Pancreas (tissue), 10 donors: ENCODE measurements around the gene SHF. TPM values are rescaled to one million over a fixed set of nuclear protein-coding genes. Genes with fewer than 3 reads are reported as not detected.

Experiments
- ATAC-seq, 4 donors: fragments of 200-7000 bp; cut with Tn5 transposase; one replicate each; pipeline versions ENCODE4 v1.8.0 to v1.9.1; 2020; ENCODE audit warnings: mild to moderate bottlenecking in 4 of 4, moderate library complexity in 4 of 4
- DNase-seq, 6 donors: peaks; one replicate each; pipeline ENCODE4 v3.0.0-alpha.2; 2020
- FAIRE-seq: peaks from 2 replicates; lab custom pipeline; 2012; peaks lifted over from hg19 to GRCh38; lab: Jason Lieb, UNC
- H3K27ac ChIP-seq, 4 donors: fragments of 200-600 bp; sonication (generic); 1 replicate in 3 of 4; 2 replicates in 1 of 4; pipeline versions ENCODE4 v1.5.0 to v1.8.0; 2020
- H3K27me3 ChIP-seq, 4 donors: fragments of 200-600 bp; one replicate each; pipeline ENCODE4 v1.8.0; 2021
- H3K36me3 ChIP-seq, 3 donors: fragments of 200-600 bp; sonication (generic) in 1 of 3; one replicate each; pipeline versions ENCODE4 v1.5.0 to v1.8.0; 2020 to 2021
- H3K4me1 ChIP-seq, 3 donors: fragments of 200-600 bp; one replicate each; pipeline ENCODE4 v1.8.0; 2021
- H3K4me3 ChIP-seq, 4 donors: fragments of 200-600 bp; sonication (generic) in 2 of 4; one replicate each; pipeline versions ENCODE4 v1.5.0 to v1.8.0; 2020 to 2021
- H3K9me3 ChIP-seq, 4 donors: fragments of 200-600 bp; one replicate each; pipeline ENCODE4 v1.8.0; 2021
- WGBS, 2 donors: extraction: QIAGEN DNeasy Blood & Tissue Kit; methylation state at CpG; one replicate each; pipeline ENCODE4 v1.1.7; 2013; 5-methylcytosine and 5-hydroxymethylcytosine counted together
- intact Hi-C, 3 donors: fragments of 100-400 bp; cut with DNase I; formaldehyde crosslinking; loops; one replicate each; pipeline versions ENCODE4 v1.11.1 to v1.14.2; 2022
- polyA plus RNA-seq, 2 donors: library from polyadenylated mRNA; stranded (reverse); fragments of 200-250 nt; gene quantifications; one replicate each; pipeline ENCODE4 v1.2.3, GENCODE V29; 2013
- total RNA-seq, 6 donors: library from RNA; stranded (reverse); fragmentation: NEBNext Ultra II Directional in 4 of 6; extraction: Animal tissue kit (Norgen Biotek cat#: 25700) in 4 of 6; gene quantifications; one replicate each; pipeline versions ENCODE4 v1.2.1 to v1.2.4, GENCODE V29; 2021 to 2023
- TF ChIP-seq, protein P1 (sequence below), 4 donors: fragments of 200-600 bp; sonication (generic) in 3 of 4; IDR thresholded peaks; one replicate each; pipeline versions ENCODE4 v1.5.0 to v1.8.0; 2021; ENCODE audit warnings: antibody characterized with exemption in 4 of 4
- donor health status: healthy with polysubstance abuse.
- donor health status: DM: no; HTN: no; CAD: no; lungs with moderate emphysema.
- donor health status: DM: no; HTN: no; CAD: no.
- donor health status: control.
- donor health status: control.
- donor health status: Bipolar disorder and iron deficiency.
- donor health status: DM: yes; HTN: yes; CAD: no.
- donor health status: DM: no; HTN: no; CAD: no.
- donor health status: DM: no; HTN: no; CAD: no.
- donor health status: DM: yes; HTN: yes; CAD: no.

SHF gene
- total and polyA plus RNA-seq, 8 donors = 1.0 to 3.7 (median 2.0) TPM

DNA sequence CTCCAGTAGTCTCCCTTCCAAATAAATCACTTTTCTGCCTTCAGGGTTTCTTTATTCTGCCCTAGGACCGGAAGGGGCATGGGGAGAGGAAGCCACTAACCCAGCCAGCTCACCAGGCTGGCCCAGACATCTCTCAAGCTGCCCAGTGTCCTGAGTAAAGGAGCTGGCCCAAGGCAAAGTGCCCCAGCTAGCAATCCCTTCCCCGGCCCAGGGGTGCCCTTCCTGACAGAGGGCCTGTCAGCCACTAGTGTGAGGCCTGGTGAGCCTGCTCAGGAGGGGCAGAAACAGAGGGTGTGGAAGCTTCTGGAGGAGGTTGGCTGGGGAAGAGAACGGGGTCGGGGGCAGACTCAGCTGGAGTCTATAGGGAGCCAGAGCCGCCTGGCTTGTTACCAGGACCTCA, 22.2 kb downstream of the SHF start:
- DNase-seq (no peak), ATAC-seq (no peak), FAIRE-seq (no peak)
- Histone ChIP-seq H3K9me3 (no peaks in the 10 kb centered on the region), H3K4me3 (no peak overlapping the region), H3K36me3 (no peaks in the 10 kb centered on the region), H3K27me3 (no peaks in the 10 kb centered on the region), H3K27ac (no peak overlapping the region), H3K4me1 (peaks cover 0 to 4% (median 4%) of the 10 kb centered on the region in 3 donors)
- TF ChIP-seq, protein P1, sequence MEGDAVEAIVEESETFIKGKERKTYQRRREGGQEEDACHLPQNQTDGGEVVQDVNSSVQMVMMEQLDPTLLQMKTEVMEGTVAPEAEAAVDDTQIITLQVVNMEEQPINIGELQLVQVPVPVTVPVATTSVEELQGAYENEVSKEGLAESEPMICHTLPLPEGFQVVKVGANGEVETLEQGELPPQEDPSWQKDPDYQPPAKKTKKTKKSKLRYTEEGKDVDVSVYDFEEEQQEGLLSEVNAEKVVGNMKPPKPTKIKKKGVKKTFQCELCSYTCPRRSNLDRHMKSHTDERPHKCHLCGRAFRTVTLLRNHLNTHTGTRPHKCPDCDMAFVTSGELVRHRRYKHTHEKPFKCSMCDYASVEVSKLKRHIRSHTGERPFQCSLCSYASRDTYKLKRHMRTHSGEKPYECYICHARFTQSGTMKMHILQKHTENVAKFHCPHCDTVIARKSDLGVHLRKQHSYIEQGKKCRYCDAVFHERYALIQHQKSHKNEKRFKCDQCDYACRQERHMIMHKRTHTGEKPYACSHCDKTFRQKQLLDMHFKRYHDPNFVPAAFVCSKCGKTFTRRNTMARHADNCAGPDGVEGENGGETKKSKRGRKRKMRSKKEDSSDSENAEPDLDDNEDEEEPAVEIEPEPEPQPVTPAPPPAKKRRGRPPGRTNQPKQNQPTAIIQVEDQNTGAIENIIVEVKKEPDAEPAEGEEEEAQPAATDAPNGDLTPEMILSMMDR (IDR thresholded peaks at IDR 0.05) = no peak
- intact Hi-C loops = no loop called here
- 85 to 89% methylated on average over 5 of the region's 5 CpGs for WGBS, 2 donors

DNA sequence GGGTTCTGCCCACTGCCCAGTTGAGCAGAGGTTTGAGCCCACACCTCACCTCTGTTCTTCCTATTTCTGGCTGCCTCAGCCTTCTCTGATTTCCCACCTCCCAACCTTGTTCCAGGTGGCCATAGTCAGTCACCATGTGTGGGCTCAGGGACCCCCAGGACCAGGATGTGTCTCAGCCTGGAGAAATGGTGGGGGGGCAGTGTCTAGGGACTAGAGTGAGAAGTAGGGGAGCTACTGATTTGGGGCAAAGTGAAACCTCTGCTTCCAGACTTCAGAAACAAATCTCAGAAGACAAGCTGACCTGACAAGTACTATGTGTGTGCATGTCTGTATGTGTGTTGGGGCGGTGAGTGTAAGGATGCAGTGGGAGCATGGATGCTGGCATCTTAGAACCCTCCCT, 22.9 kb downstream of the SHF start:
- H3K27me3 ChIP-seq = no peaks in the 10 kb centered on the region
- no peak overlapping the region for H3K27ac ChIP-seq
- TF ChIP-seq, protein P1 (IDR thresholded peaks at IDR 0.05) = no peak
- WGBS, 2 donors = 86 to 100% methylated on average over 1 of the region's 1 CpG
- no peak overlapping the region for H3K4me3 ChIP-seq
- ATAC-seq = no peak
- H3K9me3 ChIP-seq = no peaks in the 10 kb centered on the region
- intact Hi-C loops = no loop called here
- peaks cover 0 to 4% (median 4%) of the 10 kb centered on the region in 3 donors for H3K4me1 ChIP-seq
- H3K36me3 ChIP-seq = no peaks in the 10 kb centered on the region
- DNase-seq = no peak
- FAIRE-seq = no peak

GRCh38 chr15:45163508-45163856, 24.3 kb downstream of the SHF start:
- Histone ChIP-seq H3K4me3 (no peak overlapping the region), H3K27me3 (no peaks in the 10 kb centered on the region), H3K36me3 (no peaks in the 10 kb centered on the region), H3K4me1 (peaks cover 0 to 4% (median 4%) of the 10 kb centered on the region in 3 donors), H3K9me3 (no peaks in the 10 kb centered on the region), H3K27ac (no peak overlapping the region)
- TF ChIP-seq, protein P1 (IDR thresholded peaks at IDR 0.05) = no peak
- FAIRE-seq (no peak), DNase-seq (no peak), ATAC-seq (no peak)
- 68 to 81% methylated on average over 9 of the region's 9 CpGs for WGBS, 2 donors
- intact Hi-C loops = no loop called here

DNA sequence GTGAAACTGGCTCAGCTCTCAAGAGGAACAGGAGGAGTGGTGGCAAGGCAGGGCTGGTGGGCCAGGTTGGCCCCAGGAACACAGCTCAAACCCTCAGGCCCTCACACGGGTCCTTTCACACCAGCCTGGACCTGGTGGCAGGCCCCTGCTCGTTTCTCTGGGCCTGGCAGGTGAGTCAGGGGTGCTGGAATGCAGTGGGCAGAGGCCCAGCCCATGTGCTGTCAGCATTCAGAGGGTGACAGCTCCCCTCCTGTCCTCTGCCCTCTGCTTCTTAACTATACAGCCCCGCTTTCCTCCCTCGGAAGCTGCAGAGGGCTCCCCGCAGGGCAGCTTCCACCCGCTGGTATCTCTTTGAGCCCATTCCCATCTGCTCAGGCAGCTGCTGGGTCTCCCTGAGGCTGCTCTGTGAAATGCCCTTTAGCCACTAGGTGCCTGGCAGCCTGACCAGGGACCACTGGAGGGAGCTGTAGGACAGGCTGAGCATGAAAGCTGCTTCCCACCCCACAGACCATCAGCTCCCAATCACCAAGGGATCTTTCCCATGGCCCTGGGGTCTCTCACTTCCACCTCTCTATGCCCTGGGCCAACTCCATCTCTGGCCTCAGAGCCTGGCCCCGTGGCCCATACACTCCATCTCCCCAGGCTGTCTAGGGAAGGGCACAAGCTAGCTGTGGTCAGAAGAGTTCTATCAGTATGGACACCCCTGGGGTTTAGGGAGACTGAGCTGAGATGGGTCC, 24.8 kb downstream of the SHF start:
- H3K9me3 ChIP-seq = no peaks in the 10 kb centered on the region
- no peaks in the 10 kb centered on the region for H3K27me3 ChIP-seq
- TF ChIP-seq, protein P1 (IDR thresholded peaks at IDR 0.05) = peak; percentile 73 to 85 (median 79)
- intact Hi-C loops = no loop called here
- H3K4me1 ChIP-seq = peaks cover 0 to 4% (median 4%) of the 10 kb centered on the region in 3 donors
- no peaks in the 10 kb centered on the region for H3K36me3 ChIP-seq
- H3K27ac ChIP-seq = no peak overlapping the region
- no peak overlapping the region for H3K4me3 ChIP-seq
- FAIRE-seq (no peak), ATAC-seq (peak; percentile 55 to 82 (median 76)), DNase-seq (peak in 5 of 6 donors; percentile 65 to 84 (median 80))
- 7 to 11% methylated on average over 7 of the region's 7 CpGs for WGBS, 2 donors

- intact Hi-C loops = no loop called here
- no peak overlapping the region for H3K4me3 ChIP-seq
- no peaks in the 10 kb centered on the region for H3K9me3 ChIP-seq
- ATAC-seq (no peak), FAIRE-seq (no peak), DNase-seq (no peak)
- peaks cover 0 to 4% (median 4%) of the 10 kb centered on the region in 3 donors for H3K4me1 ChIP-seq
- H3K27me3 ChIP-seq = no peaks in the 10 kb centered on the region
- H3K27ac ChIP-seq = no peak overlapping the region
- H3K36me3 ChIP-seq = no peaks in the 10 kb centered on the region
- TF ChIP-seq, protein P1 (IDR thresholded peaks at IDR 0.05) = no peak
- 91 to 92% methylated on average over 14 of the region's 14 CpGs for WGBS, 2 donors
Measured at GRCh38 chr15:45161666-45162065, 26.1 kb downstream of the SHF start.
